SH-SY5Y (cell line): ENCODE measurements around the gene GDF11.

Experiments used
- GATA2 ChIP-seq: IDR thresholded peaks from 2 replicates; pipeline ENCODE4 v1.6.1; 2011; ENCODE audit warnings: mild to moderate bottlenecking, low read depth, low read length
- GATA3 ChIP-seq: IDR thresholded peaks from 2 replicates; pipeline ENCODE4 v1.6.1; 2011; ENCODE audit warnings: low read depth, mild to moderate bottlenecking, low read length, moderate library complexity

GRCh38 chr12:55718015-55718414, 24.9 kb upstream of the GDF11 start:
- no peak for TF ChIP-seq GATA2
- TF ChIP-seq GATA3 = no peak
